Natural killer cell (primary cell): ENCODE data around the gene HPGDS. TPM values are rescaled to one million over a fixed set of nuclear protein-coding genes. Genes with fewer than 3 reads are reported as not detected.

Source experiments
- ATAC-seq, 3 donors: fragments of 150-1000 bp in 2 of 3; fragments of 200-7000 bp in 1 of 3; cut with Tn5 transposase; 1 replicate in 1 of 3; 2 replicates in 2 of 3; pipeline ENCODE4 v1.10.0; 2021; ENCODE audit warnings: mild to moderate bottlenecking in 2 of 3, moderate library complexity in 2 of 3
- DNase-seq, 2 donors: peaks; one replicate each; pipeline versions ENCODE4 v3.0.0 to v3.0.0-alpha.2; 2013 to 2021; ENCODE audit warnings: mixed read lengths in 1 of 2
- H3K27ac ChIP-seq: one replicate; pipeline ENCODE4 v1.5.1; 2013; ENCODE audit warnings: mild to moderate bottlenecking, low read length
- H3K27me3 ChIP-seq: one replicate; pipeline ENCODE4 v1.6.1; 2013; ENCODE audit warnings: low read length; ENCODE audit not compliant: control insufficient read depth, insufficient read depth
- H3K36me3 ChIP-seq: one replicate; pipeline ENCODE4 v1.6.1; 2013; ENCODE audit warnings: low read length; ENCODE audit not compliant: control insufficient read depth, insufficient read depth
- H3K4me1 ChIP-seq: one replicate; pipeline ENCODE4 v1.6.1; 2013; ENCODE audit warnings: low read length; ENCODE audit not compliant: control insufficient read depth, insufficient read depth
- H3K4me3 ChIP-seq: one replicate; pipeline ENCODE4 v1.5.1; 2013; ENCODE audit warnings: low read length
- H3K9me3 ChIP-seq: one replicate; pipeline ENCODE4 v1.6.1; 2013; ENCODE audit warnings: low read length; ENCODE audit not compliant: control insufficient read depth, insufficient read depth
- H3K27ac Mint-ChIP-seq, 2 donors: one replicate each; pipeline ENCODE4 v1.8.0; 2022; ENCODE audit warnings: mild to moderate bottlenecking in 2 of 2, mixed read lengths in 2 of 2, moderate library complexity in 1 of 2
- H3K27me3 Mint-ChIP-seq, 2 donors: one replicate each; pipeline ENCODE4 v1.8.0; 2022; ENCODE audit warnings: low read depth in 2 of 2, mixed read lengths in 2 of 2
- H3K36me3 Mint-ChIP-seq: one replicate; pipeline ENCODE4 v1.8.0; 2022; ENCODE audit warnings: mixed read lengths
- H3K4me1 Mint-ChIP-seq, 2 donors: one replicate each; pipeline ENCODE4 v1.8.0; 2022; ENCODE audit warnings: mixed read lengths in 2 of 2
- H3K4me3 Mint-ChIP-seq: one replicate; pipeline ENCODE4 v1.8.0; 2022; ENCODE audit warnings: mild to moderate bottlenecking, moderate library complexity, mixed read lengths
- H3K9me3 Mint-ChIP-seq, 2 donors: one replicate each; pipeline ENCODE4 v1.8.0; 2022; ENCODE audit warnings: mixed read lengths in 2 of 2
- WGBS: methylation state at CpG from one replicate; pipeline ENCODE4 v1.1.7; 2013; ENCODE audit warnings: missing lambda C conversion rate; ENCODE audit not compliant: insufficient coverage; 5-methylcytosine and 5-hydroxymethylcytosine counted together
- intact Hi-C: fragments of 100-400 bp; cut with micrococcal nuclease; formaldehyde crosslinking; loops from one replicate; pipeline ENCODE4 v1.14.2; 2022
- total RNA-seq, 4 donors: library from RNA; stranded (reverse); fragments of 120-200 nt in 1 of 4; gene quantifications; one replicate each; pipeline versions ENCODE4 v1.2.3 to v1.2.4, GENCODE V29; 2013 to 2022
- TF ChIP-seq, protein P1 (sequence below): fragments of 200-600 bp; IDR thresholded peaks from one replicate; pipeline ENCODE4 v1.8.0; 2022; ENCODE audit warnings: antibody characterized with exemption

The HPGDS gene
- total RNA-seq, 3 donors from 2014 or later (not counting 1 experiment from before 2014, with no cell fraction given), result 0.36 to 4.3 TPM; not detected in 1

DNA sequence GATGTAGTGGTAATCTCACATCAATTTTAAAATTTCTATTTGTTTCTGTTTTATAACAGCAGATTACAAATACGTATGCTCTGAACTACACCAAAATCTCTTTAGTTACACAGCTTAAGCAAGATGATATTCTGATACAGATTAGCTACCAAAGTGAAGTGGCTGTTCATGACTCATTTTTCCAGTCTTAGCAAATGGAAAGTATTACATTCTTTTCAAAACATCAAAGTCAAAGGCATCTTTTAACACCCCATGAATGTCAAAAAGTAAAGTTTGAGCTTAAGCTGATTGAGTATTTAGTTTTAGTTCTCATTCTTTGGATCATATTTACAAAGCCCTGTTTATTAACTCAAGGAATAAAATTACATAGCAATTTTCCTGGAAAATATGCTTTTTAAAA, 6.6 kb upstream of the HPGDS start:
- intact Hi-C loops, result no loop called here
- Mint-ChIP-seq H3K27me3 (peaks cover 17 to 28% of the 10 kb centered on the region in 2 donors), H3K36me3 (no peaks in the 10 kb centered on the region), H3K4me3 (no peak overlapping the region), H3K4me1 (no peaks in the 10 kb centered on the region), H3K27ac (no peak overlapping the region), H3K9me3 (no peaks in the 10 kb centered on the region)
- Histone ChIP-seq H3K4me3 (no peak overlapping the region), H3K27ac (no peak overlapping the region), H3K27me3 (no peaks in the 10 kb centered on the region), H3K4me1 (no peaks in the 10 kb centered on the region), H3K36me3 (no peaks in the 10 kb centered on the region), H3K9me3 (no peaks in the 10 kb centered on the region)
- WGBS, result 89% methylated on average over 1 of the region's 1 CpG
- DNase-seq (no peak), ATAC-seq (no peak)
- TF ChIP-seq, protein P1, sequence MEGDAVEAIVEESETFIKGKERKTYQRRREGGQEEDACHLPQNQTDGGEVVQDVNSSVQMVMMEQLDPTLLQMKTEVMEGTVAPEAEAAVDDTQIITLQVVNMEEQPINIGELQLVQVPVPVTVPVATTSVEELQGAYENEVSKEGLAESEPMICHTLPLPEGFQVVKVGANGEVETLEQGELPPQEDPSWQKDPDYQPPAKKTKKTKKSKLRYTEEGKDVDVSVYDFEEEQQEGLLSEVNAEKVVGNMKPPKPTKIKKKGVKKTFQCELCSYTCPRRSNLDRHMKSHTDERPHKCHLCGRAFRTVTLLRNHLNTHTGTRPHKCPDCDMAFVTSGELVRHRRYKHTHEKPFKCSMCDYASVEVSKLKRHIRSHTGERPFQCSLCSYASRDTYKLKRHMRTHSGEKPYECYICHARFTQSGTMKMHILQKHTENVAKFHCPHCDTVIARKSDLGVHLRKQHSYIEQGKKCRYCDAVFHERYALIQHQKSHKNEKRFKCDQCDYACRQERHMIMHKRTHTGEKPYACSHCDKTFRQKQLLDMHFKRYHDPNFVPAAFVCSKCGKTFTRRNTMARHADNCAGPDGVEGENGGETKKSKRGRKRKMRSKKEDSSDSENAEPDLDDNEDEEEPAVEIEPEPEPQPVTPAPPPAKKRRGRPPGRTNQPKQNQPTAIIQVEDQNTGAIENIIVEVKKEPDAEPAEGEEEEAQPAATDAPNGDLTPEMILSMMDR, result no peak

DNA sequence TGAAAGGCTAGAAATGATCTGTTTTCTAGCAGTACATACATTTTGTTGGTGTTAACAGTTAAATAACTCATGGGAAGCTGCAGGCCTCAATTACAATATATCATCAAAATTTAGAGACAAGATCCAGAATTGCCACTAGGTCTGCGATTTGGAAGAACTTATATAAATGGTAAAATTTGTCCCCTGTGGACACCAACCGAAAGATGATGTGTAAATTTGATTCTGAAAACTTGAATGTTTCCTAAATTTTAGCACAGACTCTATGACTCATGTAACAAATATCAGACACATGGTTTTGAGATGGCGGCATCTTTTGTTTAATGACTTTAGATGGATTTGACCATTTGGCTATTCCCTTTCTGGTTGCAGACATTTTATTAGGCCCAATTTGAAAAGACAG, 6.0 kb upstream of the HPGDS start:
- H3K27ac ChIP-seq, result no peak overlapping the region
- Mint-ChIP-seq H3K4me3 (no peak overlapping the region), H3K4me1 (no peaks in the 10 kb centered on the region), H3K9me3 (no peaks in the 10 kb centered on the region), H3K27ac (no peak overlapping the region), H3K27me3 (peaks cover 17 to 23% of the 10 kb centered on the region in 2 donors), H3K36me3 (no peaks in the 10 kb centered on the region)
- no peaks in the 10 kb centered on the region for H3K36me3 ChIP-seq
- WGBS, result 100% methylated on average over 2 of the region's 3 CpGs
- no peak for DNase-seq
- no peak for ATAC-seq
- H3K4me3 ChIP-seq, result no peak overlapping the region
- no peaks in the 10 kb centered on the region for H3K9me3 ChIP-seq
- intact Hi-C loops, result no loop called here
- H3K27me3 ChIP-seq, result no peaks in the 10 kb centered on the region
- TF ChIP-seq, protein P1, result no peak
- H3K4me1 ChIP-seq, result no peaks in the 10 kb centered on the region

DNA sequence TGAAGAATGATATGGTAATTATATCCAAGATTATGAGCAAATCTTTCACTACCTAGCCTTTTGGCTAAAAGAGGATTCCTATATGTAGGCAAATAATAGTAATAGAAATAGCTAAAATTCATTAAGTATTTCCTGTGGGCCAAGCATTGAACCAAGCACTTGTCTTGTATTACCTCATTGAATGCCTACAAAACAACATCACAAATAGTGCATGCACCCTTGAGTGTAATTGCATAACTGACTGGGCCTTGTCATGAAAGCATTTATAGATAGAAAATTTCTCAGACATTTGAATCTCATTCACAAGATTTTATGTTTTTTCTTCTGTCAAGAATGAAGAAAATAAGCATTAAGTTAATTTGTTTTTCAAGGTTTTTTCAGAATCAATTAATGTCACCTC, 3.9 kb upstream of the HPGDS start:
- no peaks in the 10 kb centered on the region for H3K27me3 ChIP-seq
- intact Hi-C loops, result no loop called here
- H3K4me3 Mint-ChIP-seq, result no peak overlapping the region

DNA sequence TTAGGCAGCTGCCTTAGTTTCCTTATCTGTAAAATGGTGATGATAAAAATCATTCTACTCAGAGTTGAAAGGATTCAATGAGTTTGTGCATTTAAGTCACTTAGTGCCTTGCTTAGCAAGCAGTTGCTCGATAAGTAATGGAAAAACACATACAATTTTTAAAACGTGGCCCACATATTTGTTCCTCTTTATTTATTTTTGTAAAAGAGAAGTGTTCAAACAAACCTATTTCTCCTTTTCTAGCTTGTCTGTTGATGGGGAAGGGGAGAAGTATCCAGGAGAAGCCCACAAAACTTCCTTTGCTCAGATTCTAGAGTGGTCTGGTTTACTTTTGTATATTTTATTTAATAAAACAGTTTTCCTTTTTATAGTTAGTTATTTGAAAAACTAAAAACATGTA, 3.3 kb upstream of the HPGDS start:
- no peaks in the 10 kb centered on the region for H3K4me1 ChIP-seq
- no peak overlapping the region for H3K4me3 ChIP-seq
- H3K9me3 ChIP-seq, result no peaks in the 10 kb centered on the region
- 13% methylated on average over 1 of the region's 2 CpGs for WGBS
- Mint-ChIP-seq H3K27ac (no peak overlapping the region), H3K9me3 (no peaks in the 10 kb centered on the region), H3K36me3 (no peaks in the 10 kb centered on the region), H3K27me3 (peaks cover 0 to 6% of the 10 kb centered on the region in 2 donors), H3K4me1 (no peaks in the 10 kb centered on the region), H3K4me3 (no peak overlapping the region)
- no peaks in the 10 kb centered on the region for H3K36me3 ChIP-seq
- H3K27me3 ChIP-seq, result no peaks in the 10 kb centered on the region
- ATAC-seq, result no peak
- H3K27ac ChIP-seq, result no peak overlapping the region
- DNase-seq, result no peak
- intact Hi-C loops, result no loop called here
- TF ChIP-seq, protein P1, result no peak

More for the DNA sequence above, 3.9 kb upstream of the HPGDS start:
- Mint-ChIP-seq H3K9me3 (no peaks in the 10 kb centered on the region), H3K4me1 (no peaks in the 10 kb centered on the region), H3K36me3 (no peaks in the 10 kb centered on the region), H3K27me3 (peaks cover 2 to 8% of the 10 kb centered on the region in 2 donors), H3K27ac (no peak overlapping the region)
- H3K9me3 ChIP-seq, result no peaks in the 10 kb centered on the region
- no peaks in the 10 kb centered on the region for H3K36me3 ChIP-seq
- DNase-seq (no peak), ATAC-seq (no peak)
- TF ChIP-seq, protein P1, result no peak
- no peaks in the 10 kb centered on the region for H3K4me1 ChIP-seq
- no peak overlapping the region for H3K27ac ChIP-seq
- H3K4me3 ChIP-seq, result no peak overlapping the region
